ENCODE results near the gene PHF23. TPM values are rescaled to one million over a fixed set of nuclear protein-coding genes. Genes with fewer than 3 reads are reported as not detected.

Gene PHF23
- total and polyA plus RNA-seq, 2 donors (not counting 1 experiment from before 2014, with no cell fraction given), result 45.4 to 48.7 TPM

DNA sequence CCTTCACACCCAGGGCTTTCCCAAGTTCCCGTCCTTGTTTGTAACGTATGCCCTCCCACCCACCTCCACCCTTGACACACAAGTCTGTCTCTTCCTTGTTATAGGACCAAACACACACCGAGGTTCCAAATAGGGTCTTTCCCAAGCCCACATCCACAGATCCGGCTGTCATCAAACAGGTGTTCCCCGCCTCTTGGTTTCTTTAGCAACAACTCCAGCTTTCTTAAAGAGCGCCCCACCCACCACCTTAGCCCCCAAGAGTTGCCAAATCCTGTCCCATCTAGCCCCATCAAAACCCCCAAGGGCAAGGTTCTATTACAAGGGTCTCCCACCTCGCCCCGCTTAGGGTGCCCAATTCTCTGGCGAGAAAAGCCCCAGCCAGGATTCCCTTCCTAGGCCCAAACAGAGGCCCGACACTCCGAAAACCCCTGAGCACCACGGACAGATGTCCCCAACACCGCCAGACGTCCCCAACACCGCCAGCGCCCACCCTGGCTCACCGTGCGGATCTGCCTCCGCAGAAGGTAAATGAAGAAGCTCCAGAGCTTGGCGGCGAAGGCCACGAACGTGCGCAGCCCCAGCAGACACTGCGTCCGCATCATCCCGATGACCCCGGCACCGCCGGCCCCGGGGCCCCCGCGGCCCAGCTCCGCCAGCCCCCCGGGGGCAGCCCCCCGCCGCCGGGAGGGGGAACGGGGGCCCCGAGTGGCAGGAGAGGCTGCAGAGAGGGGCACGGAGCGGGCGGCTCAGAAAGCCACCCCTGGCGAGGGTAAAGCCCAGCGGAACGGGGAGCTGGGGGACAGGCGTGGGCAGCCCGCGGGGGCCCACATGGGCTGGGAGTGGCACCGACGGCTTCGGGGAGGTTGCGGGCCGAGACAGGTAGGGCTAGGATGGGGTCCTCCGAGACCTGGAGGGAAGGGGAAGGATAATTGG lies 11.7 kb upstream of the PHF23 start:
- no peaks in the 10 kb centered on the region for H4K20me1 ChIP-seq (ENCODE audit: control insufficient read depth, extremely low read depth, insufficient read depth, low read length)
- H2AFZ ChIP-seq (ENCODE audit: low read length), result no peak overlapping the region
- no peak for TF ChIP-seq CTCF (conservative IDR thresholded peaks at IDR 0.05 in 1 of 2, IDR thresholded peaks at IDR 0.05 in 1 of 2; ENCODE audit: low read depth in 1 of 2, low read length in 2 of 2)
- no peak for TF ChIP-seq EZH2 (IDR thresholded peaks at IDR 0.05; ENCODE audit: low read length, missing control alignments)
- DNase-seq (ENCODE audit: low read depth in 2 of 2), result no peak
- no peaks in the 10 kb centered on the region for H3K27me3 ChIP-seq (ENCODE audit: control insufficient read depth, insufficient read depth, low read length)
- peaks cover 3% of the 10 kb centered on the region for H3K36me3 ChIP-seq (ENCODE audit: control insufficient read depth, insufficient read depth, low read length)
- peaks cover 60% of the 10 kb centered on the region for H3K79me2 ChIP-seq (ENCODE audit: control insufficient read depth, insufficient read depth, low read length)
- peak overlapping the region; percentile 81 for H3K9ac ChIP-seq (ENCODE audit: insufficient read depth, low read length)
- peak overlapping the region; percentile 79 for H3K27ac ChIP-seq (ENCODE audit: insufficient read depth, low read length)
- H3K4me2 ChIP-seq (ENCODE audit: extremely low read depth, insufficient read depth, low read length), result peak overlapping the region; percentile 85
- H3K4me3 ChIP-seq (replicated peaks in 1 of 4; ENCODE audit: control extremely low read depth in 1 of 4, insufficient read depth in 1 of 4, low read depth in 3 of 4, low read length in 4 of 4), result peak overlapping the region; percentile 67 to 93 (median 89)
- no peaks in the 10 kb centered on the region for H3K9me3 ChIP-seq (ENCODE audit: control insufficient read depth, insufficient read depth, low read depth, low read length)
- peaks cover 7% of the 10 kb centered on the region for H3K4me1 ChIP-seq (ENCODE audit: control insufficient read depth, extremely low read depth, insufficient read depth, low read length)

GRCh38 chr17:7249830-7250229 lies 10.6 kb upstream of the PHF23 start:
- peaks cover 6% of the 10 kb centered on the region for H3K36me3 ChIP-seq (ENCODE audit: control insufficient read depth, insufficient read depth, low read length)
- no peak for TF ChIP-seq EZH2 (IDR thresholded peaks at IDR 0.05; ENCODE audit: low read length, missing control alignments)
- no peak for TF ChIP-seq CTCF (conservative IDR thresholded peaks at IDR 0.05 in 1 of 2, IDR thresholded peaks at IDR 0.05 in 1 of 2; ENCODE audit: low read depth in 1 of 2, low read length in 2 of 2)
- peaks cover 60% of the 10 kb centered on the region for H3K79me2 ChIP-seq (ENCODE audit: control insufficient read depth, insufficient read depth, low read length)
- no peaks in the 10 kb centered on the region for H4K20me1 ChIP-seq (ENCODE audit: control insufficient read depth, extremely low read depth, insufficient read depth, low read length)
- DNase-seq (ENCODE audit: low read depth in 2 of 2), result no peak
- H3K9ac ChIP-seq (ENCODE audit: insufficient read depth, low read length), result no peak overlapping the region
- H3K27ac ChIP-seq (ENCODE audit: insufficient read depth, low read length), result peak overlapping the region; percentile 79
- peak overlapping the region; percentile 85 for H3K4me2 ChIP-seq (ENCODE audit: extremely low read depth, insufficient read depth, low read length)
- no peaks in the 10 kb centered on the region for H3K9me3 ChIP-seq (ENCODE audit: control insufficient read depth, insufficient read depth, low read depth, low read length)
- H3K4me3 ChIP-seq (replicated peaks in 1 of 4; ENCODE audit: control extremely low read depth in 1 of 4, insufficient read depth in 1 of 4, low read depth in 3 of 4, low read length in 4 of 4), result peak overlapping the region; percentile 67 to 93 (median 89)
- no peaks in the 10 kb centered on the region for H3K27me3 ChIP-seq (ENCODE audit: control insufficient read depth, insufficient read depth, low read length)
- peaks cover 7% of the 10 kb centered on the region for H3K4me1 ChIP-seq (ENCODE audit: control insufficient read depth, extremely low read depth, insufficient read depth, low read length)
- H2AFZ ChIP-seq (ENCODE audit: low read length), result no peak overlapping the region

DNA sequence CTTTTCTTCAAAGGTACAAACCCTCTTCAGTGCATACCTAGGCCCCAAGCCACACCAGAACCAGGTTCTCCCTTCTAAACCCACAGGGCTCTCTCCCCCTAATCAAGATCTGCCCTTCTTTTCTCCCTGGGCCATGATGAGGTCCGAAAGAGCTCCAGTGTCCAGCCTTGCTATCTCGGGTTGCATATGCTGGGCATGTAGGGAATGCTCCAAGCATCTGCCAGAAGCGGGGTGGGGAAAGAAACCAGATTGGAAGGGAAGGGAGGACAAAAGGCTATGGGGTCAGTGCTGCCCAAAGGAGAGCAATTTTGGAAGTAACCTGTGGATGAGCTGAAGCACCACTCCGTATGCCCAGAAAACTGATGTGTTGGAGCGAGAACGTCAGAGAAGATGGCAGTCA lies 10.0 kb upstream of the PHF23 start:
- TF ChIP-seq EZH2 (IDR thresholded peaks at IDR 0.05; ENCODE audit: low read length, missing control alignments) (no peak), CTCF (conservative IDR thresholded peaks at IDR 0.05 in 1 of 2, IDR thresholded peaks at IDR 0.05 in 1 of 2; ENCODE audit: low read depth in 1 of 2, low read length in 2 of 2) (no peak)
- Histone ChIP-seq H3K27ac (ENCODE audit: insufficient read depth, low read length) (no peak overlapping the region), H3K9me3 (ENCODE audit: control insufficient read depth, insufficient read depth, low read depth, low read length) (no peaks in the 10 kb centered on the region), H4K20me1 (ENCODE audit: control insufficient read depth, extremely low read depth, insufficient read depth, low read length) (no peaks in the 10 kb centered on the region), H3K4me3 (replicated peaks in 1 of 4; ENCODE audit: control extremely low read depth in 1 of 4, insufficient read depth in 1 of 4, low read depth in 3 of 4, low read length in 4 of 4) (peak overlapping the region in 2 of 4 experiments; percentile 8 to 21), H3K27me3 (ENCODE audit: control insufficient read depth, insufficient read depth, low read length) (no peaks in the 10 kb centered on the region), H3K36me3 (ENCODE audit: control insufficient read depth, insufficient read depth, low read length) (peaks cover 6% of the 10 kb centered on the region), H2AFZ (ENCODE audit: low read length) (no peak overlapping the region), H3K4me2 (ENCODE audit: extremely low read depth, insufficient read depth, low read length) (peak overlapping the region; percentile 40), H3K9ac (ENCODE audit: insufficient read depth, low read length) (no peak overlapping the region), H3K4me1 (ENCODE audit: control insufficient read depth, extremely low read depth, insufficient read depth, low read length) (peaks cover 7% of the 10 kb centered on the region), H3K79me2 (ENCODE audit: control insufficient read depth, insufficient read depth, low read length) (peaks cover 60% of the 10 kb centered on the region)
- no peak for DNase-seq (ENCODE audit: low read depth in 2 of 2)
